Activated B cell treated with CpG ODN at 0.5 μM for 24 hours (primary cell): ENCODE data around the gene PLPP6. TPM values are rescaled to one million over a fixed set of nuclear protein-coding genes. Genes with fewer than 3 reads are reported as not detected.

ENCODE experiments used
- ATAC-seq: fragments of 200-7000 bp; cut with Tn5 transposase; one replicate; pipeline ENCODE4 v1.10.0; 2021; ENCODE audit warnings: low read depth, mild to moderate bottlenecking, moderate library complexity
- CTCF ChIA-PET: fragments of 350-600 bp; sonication (Branson Sonifier 250); formaldehyde crosslinking; loops from one replicate; lab custom pipeline; 2021; ENCODE audit warnings: antibody characterized with exemption; lab: Charles Lee
- POLR2A ChIA-PET: fragments of 350-600 bp; sonication (Branson Sonifier 250); formaldehyde crosslinking; loops from one replicate; lab custom pipeline; 2021; ENCODE audit warnings: antibody characterized with exemption; lab: Charles Lee
- DNase-seq: peaks from one replicate; pipeline ENCODE4 v3.0.0; 2022
- H3K27ac Mint-ChIP-seq: one replicate; pipeline ENCODE4 v1.8.0; 2020; ENCODE audit warnings: mixed read lengths
- H3K27me3 Mint-ChIP-seq: one replicate; pipeline ENCODE4 v1.8.0; 2021; ENCODE audit warnings: mixed read lengths
- H3K36me3 Mint-ChIP-seq: one replicate; pipeline ENCODE4 v1.8.0; 2021; ENCODE audit warnings: low read depth, mixed read lengths
- H3K4me1 Mint-ChIP-seq: one replicate; pipeline ENCODE4 v1.8.0; 2021; ENCODE audit warnings: mixed read lengths
- H3K4me3 Mint-ChIP-seq: one replicate; pipeline ENCODE4 v1.8.0; 2020; ENCODE audit warnings: mild to moderate bottlenecking, mixed read lengths
- H3K9me3 Mint-ChIP-seq: one replicate; pipeline ENCODE4 v1.8.0; 2020; ENCODE audit warnings: mixed read lengths
- intact Hi-C: fragments of 100-400 bp; cut with micrococcal nuclease; formaldehyde crosslinking; loops from one replicate; pipeline ENCODE4 v1.15.1; 2024
- total RNA-seq: library from RNA; stranded (reverse); gene quantifications from 2 replicates; pipeline ENCODE4 v1.2.3, GENCODE V29; 2022
- TF ChIP-seq, protein P1 (sequence below): fragments of 200-600 bp; IDR thresholded peaks from one replicate; pipeline ENCODE4 v1.8.0; 2022; ENCODE audit warnings: antibody characterized with exemption, mild to moderate bottlenecking

Gene PLPP6
- total RNA-seq, 1 donor from 2014 or later, result 10.2 TPM

DNA sequence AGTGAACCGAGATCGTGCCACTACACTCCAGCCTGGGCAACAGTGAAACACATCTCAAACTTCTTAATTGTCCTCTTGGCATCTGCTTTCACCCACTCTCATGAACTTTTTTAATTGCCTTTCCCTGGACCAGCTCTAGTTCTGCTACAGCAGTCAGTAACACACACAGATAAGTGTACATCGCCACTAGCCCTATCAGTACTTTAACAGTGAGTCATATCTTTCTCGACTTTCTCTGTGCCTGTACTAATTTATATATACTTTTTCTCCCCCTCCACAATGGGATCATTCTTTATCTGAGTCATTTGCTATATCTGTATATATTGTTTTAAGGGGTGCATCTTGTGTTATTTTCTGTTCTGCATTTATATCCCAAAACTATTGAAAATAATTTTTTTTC, 24.0 kb downstream of the PLPP6 start:
- DNase-seq, result no peak
- ChIA-PET POLR2A (no interaction called here), CTCF (no interaction called here)
- H3K4me1 Mint-ChIP-seq, result peaks cover 15% of the 10 kb centered on the region
- H3K27me3 Mint-ChIP-seq, result no peaks in the 10 kb centered on the region
- H3K9me3 Mint-ChIP-seq, result no peaks in the 10 kb centered on the region
- TF ChIP-seq, protein P1, sequence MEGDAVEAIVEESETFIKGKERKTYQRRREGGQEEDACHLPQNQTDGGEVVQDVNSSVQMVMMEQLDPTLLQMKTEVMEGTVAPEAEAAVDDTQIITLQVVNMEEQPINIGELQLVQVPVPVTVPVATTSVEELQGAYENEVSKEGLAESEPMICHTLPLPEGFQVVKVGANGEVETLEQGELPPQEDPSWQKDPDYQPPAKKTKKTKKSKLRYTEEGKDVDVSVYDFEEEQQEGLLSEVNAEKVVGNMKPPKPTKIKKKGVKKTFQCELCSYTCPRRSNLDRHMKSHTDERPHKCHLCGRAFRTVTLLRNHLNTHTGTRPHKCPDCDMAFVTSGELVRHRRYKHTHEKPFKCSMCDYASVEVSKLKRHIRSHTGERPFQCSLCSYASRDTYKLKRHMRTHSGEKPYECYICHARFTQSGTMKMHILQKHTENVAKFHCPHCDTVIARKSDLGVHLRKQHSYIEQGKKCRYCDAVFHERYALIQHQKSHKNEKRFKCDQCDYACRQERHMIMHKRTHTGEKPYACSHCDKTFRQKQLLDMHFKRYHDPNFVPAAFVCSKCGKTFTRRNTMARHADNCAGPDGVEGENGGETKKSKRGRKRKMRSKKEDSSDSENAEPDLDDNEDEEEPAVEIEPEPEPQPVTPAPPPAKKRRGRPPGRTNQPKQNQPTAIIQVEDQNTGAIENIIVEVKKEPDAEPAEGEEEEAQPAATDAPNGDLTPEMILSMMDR, result no peak
- peaks cover 56% of the 10 kb centered on the region for H3K36me3 Mint-ChIP-seq
- H3K4me3 Mint-ChIP-seq, result no peak overlapping the region
- intact Hi-C loops, result no loop called here
- no peak overlapping the region for H3K27ac Mint-ChIP-seq
- ATAC-seq, result no peak

GRCh38 chr9:4686584-4686983, 24.5 kb downstream of the PLPP6 start:
- H3K36me3 Mint-ChIP-seq, result peaks cover 60% of the 10 kb centered on the region
- H3K27ac Mint-ChIP-seq, result no peak overlapping the region
- ChIA-PET POLR2A (no interaction called here), CTCF (no interaction called here)
- TF ChIP-seq, protein P1, result no peak
- no peak for DNase-seq
- peaks cover 15% of the 10 kb centered on the region for H3K4me1 Mint-ChIP-seq
- intact Hi-C loops, result no loop called here
- no peaks in the 10 kb centered on the region for H3K9me3 Mint-ChIP-seq
- no peak for ATAC-seq
- no peak overlapping the region for H3K4me3 Mint-ChIP-seq
- no peaks in the 10 kb centered on the region for H3K27me3 Mint-ChIP-seq

GRCh38 chr9:4689021-4689420, 26.9 kb downstream of the PLPP6 start:
- POLR2A ChIA-PET, result no interaction called here
- Mint-ChIP-seq H3K27ac (no peak overlapping the region), H3K36me3 (peaks cover 61% of the 10 kb centered on the region), H3K4me3 (no peak overlapping the region), H3K9me3 (no peaks in the 10 kb centered on the region), H3K4me1 (peaks cover 10% of the 10 kb centered on the region), H3K27me3 (no peaks in the 10 kb centered on the region)
- DNase-seq, result no peak
- intact Hi-C loops, result no loop called here
- CTCF ChIA-PET, result no interaction called here
- ATAC-seq, result no peak
- TF ChIP-seq, protein P1, result no peak

- TF ChIP-seq, protein P1, result no peak
- Mint-ChIP-seq H3K4me1 (peaks cover 8% of the 10 kb centered on the region), H3K36me3 (peaks cover 63% of the 10 kb centered on the region), H3K9me3 (no peaks in the 10 kb centered on the region), H3K4me3 (no peak overlapping the region), H3K27ac (no peak overlapping the region), H3K27me3 (no peaks in the 10 kb centered on the region)
- intact Hi-C loops, result no loop called here
- ChIA-PET CTCF (no interaction called here), POLR2A (no interaction called here)
- no peak for ATAC-seq
- DNase-seq, result no peak
Measured at GRCh38 chr9:4689687-4690104, 27.6 kb downstream of the PLPP6 start.

GRCh38 chr9:4690144-4690543, 28.1 kb downstream of the PLPP6 start:
- peak; percentile 49 for ATAC-seq
- H3K36me3 Mint-ChIP-seq, result peaks cover 63% of the 10 kb centered on the region
- CTCF ChIA-PET, result no interaction called here
- H3K27me3 Mint-ChIP-seq, result no peaks in the 10 kb centered on the region
- no peak overlapping the region for H3K4me3 Mint-ChIP-seq
- no peaks in the 10 kb centered on the region for H3K9me3 Mint-ChIP-seq
- peak overlapping the region; percentile 8 for H3K27ac Mint-ChIP-seq
- intact Hi-C loops, result no loop called here
- DNase-seq, result no peak
- POLR2A ChIA-PET, result no interaction called here
- TF ChIP-seq, protein P1, result no peak
- H3K4me1 Mint-ChIP-seq, result peaks cover 8% of the 10 kb centered on the region
